ENCODE measurements around the gene ZBTB18. TPM values are rescaled to one million over a fixed set of nuclear protein-coding genes. Genes with fewer than 3 reads are reported as not detected.
"Not testable (repeated sequence)": the region's sequence is repeated elsewhere in the genome, so short reads cannot be mapped to it uniquely, and the experiment has no call there.

ZBTB18 gene
- total RNA-seq, 1 experiment from 2014 or later = 12.1 TPM

DNA sequence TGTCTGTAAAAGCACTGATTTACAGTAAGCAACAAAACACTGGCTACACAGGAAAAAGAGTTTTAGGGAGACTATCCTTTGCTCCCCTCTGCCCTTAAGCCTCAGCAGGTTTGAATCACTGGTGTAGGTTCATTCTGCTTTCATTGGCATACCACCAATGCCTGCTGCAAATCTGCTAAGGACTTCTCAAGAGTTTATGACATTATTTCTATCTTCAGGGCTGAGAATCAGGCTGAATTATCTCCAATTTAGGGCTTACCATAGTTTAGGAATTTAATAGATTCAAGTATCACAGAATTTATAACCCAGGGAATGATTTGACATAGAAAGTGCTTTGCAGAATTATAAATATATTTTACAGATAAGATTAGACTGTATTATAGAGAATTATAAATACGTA is 6.7 kb upstream of the ZBTB18 start:
- Histone ChIP-seq H2BK15ac (ENCODE audit: low read depth, low read length) (no peak overlapping the region), H3K4me1 (ENCODE audit: insufficient read depth, low read length) (peaks cover 2% of the 10 kb centered on the region; the same call in 1 of the 2 replicates), H3K14ac (ENCODE audit: insufficient read depth, low read length) (no peak overlapping the region), H3K9me3 (ENCODE audit: control insufficient read depth, low read depth, low read length) (no peaks in the 10 kb centered on the region), H3T11ph (ENCODE audit: low read length) (no peak overlapping the region), H3K56ac (ENCODE audit: insufficient read length, low read depth, low read length) (no peak overlapping the region), H2BK5ac (ENCODE audit: insufficient read length, low read length) (no peak overlapping the region), H3K4me2 (ENCODE audit: insufficient read depth, insufficient read length, low read length) (no peak overlapping the region), H3K9ac (ENCODE audit: extremely low read depth, insufficient read length, low read length) (no peak overlapping the region), H2BK20ac (ENCODE audit: low read depth, low read length, poor library complexity, severe bottlenecking) (no peak overlapping the region), H3K23ac (ENCODE audit: insufficient read length, low read depth, low read length) (no peak overlapping the region), H4K5ac (ENCODE audit: insufficient read length, low read depth, low read length) (no peak overlapping the region), H3K79me1 (ENCODE audit: insufficient read depth, low read depth, low read length, poor library complexity, severe bottlenecking) (peaks cover under 1% of the 10 kb centered on the region), H3K27ac (ENCODE audit: insufficient read length, low read depth, low read length) (no peak overlapping the region), H2BK12ac (ENCODE audit: insufficient read length, low read depth, low read length) (no peak overlapping the region), H2AK5ac (ENCODE audit: insufficient read length, low read length) (no peak overlapping the region), H3K27me3 (ENCODE audit: insufficient read depth, low read length) (no peaks in the 10 kb centered on the region), H4K8ac (replicated peaks; ENCODE audit: insufficient read length, low read depth, low read length) (no peak overlapping the region), H4K20me1 (ENCODE audit: control insufficient read depth, insufficient read depth, insufficient read length) (no peaks in the 10 kb centered on the region), H4K91ac (ENCODE audit: insufficient read length, low read depth, low read length) (no peak overlapping the region), H3K18ac (ENCODE audit: insufficient read length, low read depth, low read length) (no peak overlapping the region), H2AFZ (ENCODE audit: low read length) (no peak overlapping the region), H2BK120ac (ENCODE audit: low read depth, low read length, poor library complexity, severe bottlenecking) (no peak overlapping the region), H3K79me2 (ENCODE audit: insufficient read depth, low read length) (no peaks in the 10 kb centered on the region; the same call in 1 of the 2 replicates), H3K23me2 (ENCODE audit: insufficient read length, low read depth, low read length, poor library complexity, severe bottlenecking) (peaks cover 11% of the 10 kb centered on the region), H3K4ac (ENCODE audit: low read depth, low read length) (no peak overlapping the region)
- no peaks in the 10 kb centered on the region; a peak in 1 of 5 replicates for H3K9me3 Mint-ChIP-seq
- H3K4me3 Mint-ChIP-seq = no peak overlapping the region
- peaks cover 10% of the 10 kb centered on the region for H3K27me3 Mint-ChIP-seq (ENCODE audit: low read depth)
- peaks cover 12 to 17% of the 10 kb centered on the region in 2 experiments for H3K4me1 Mint-ChIP-seq
- H3K27ac Mint-ChIP-seq = no peak overlapping the region
- TF ChIP-seq CTCF (conservative IDR thresholded peaks at IDR 0.05) = no peak
- DNase-seq = no peak
- H3K36me3 Mint-ChIP-seq (ENCODE audit: insufficient read depth in 1 of 3, low read depth in 3 of 3) = no peaks in the 10 kb centered on the region; a peak in 1 of 7 replicates
- WGBS (ENCODE audit: extremely low coverage, insufficient read length, low lambda C conversion rate) = no CpG with 5 or more reads among the region's 1 CpG

- H2BK20ac ChIP-seq (ENCODE audit: low read depth, low read length, poor library complexity, severe bottlenecking); H3K14ac ChIP-seq (ENCODE audit: insufficient read depth, low read length); H3K9me3 Mint-ChIP-seq; H3T11ph ChIP-seq (ENCODE audit: low read length); H3K9ac ChIP-seq (ENCODE audit: extremely low read depth, insufficient read length, low read length); H2BK120ac ChIP-seq (ENCODE audit: low read depth, low read length, poor library complexity, severe bottlenecking); H3K27ac ChIP-seq (ENCODE audit: insufficient read length, low read depth, low read length); H3K79me2 ChIP-seq (ENCODE audit: insufficient read depth, low read length); H3K4me2 ChIP-seq (ENCODE audit: insufficient read depth, insufficient read length, low read length); H3K36me3 Mint-ChIP-seq (ENCODE audit: insufficient read depth in 1 of 3, low read depth in 3 of 3); H4K5ac ChIP-seq (ENCODE audit: insufficient read length, low read depth, low read length); H2BK5ac ChIP-seq (ENCODE audit: insufficient read length, low read length); H3K4ac ChIP-seq (ENCODE audit: low read depth, low read length); H2BK15ac ChIP-seq (ENCODE audit: low read depth, low read length); H3K9me3 ChIP-seq (ENCODE audit: control insufficient read depth, low read depth, low read length); H3K79me1 ChIP-seq (ENCODE audit: insufficient read depth, low read depth, low read length, poor library complexity, severe bottlenecking); H3K23ac ChIP-seq (ENCODE audit: insufficient read length, low read depth, low read length); H4K20me1 ChIP-seq (ENCODE audit: control insufficient read depth, insufficient read depth, insufficient read length); H3K27me3 ChIP-seq (ENCODE audit: insufficient read depth, low read length); H2AK5ac ChIP-seq (ENCODE audit: insufficient read length, low read length); H2AFZ ChIP-seq (ENCODE audit: low read length); H3K4me1 ChIP-seq (ENCODE audit: insufficient read depth, low read length); DNase-seq; H3K27ac Mint-ChIP-seq; H2BK12ac ChIP-seq (ENCODE audit: insufficient read length, low read depth, low read length); H3K18ac ChIP-seq (ENCODE audit: insufficient read length, low read depth, low read length); H4K91ac ChIP-seq (ENCODE audit: insufficient read length, low read depth, low read length); H4K8ac ChIP-seq (replicated peaks; ENCODE audit: insufficient read length, low read depth, low read length); H3K56ac ChIP-seq (ENCODE audit: insufficient read length, low read depth, low read length): not testable (repeated sequence)
- Mint-ChIP-seq H3K27me3 (ENCODE audit: low read depth) (peaks cover 20% of the 10 kb centered on the region), H3K4me1 (peaks cover 12 to 16% of the 10 kb centered on the region in 2 experiments), H3K4me3 (peak overlapping the region in 1 of 2 experiments; percentile 35; a peak in 1 of 5 replicates)
- peaks cover 20% of the 10 kb centered on the region for H3K23me2 ChIP-seq (ENCODE audit: insufficient read length, low read depth, low read length, poor library complexity, severe bottlenecking)
- no CpG with 5 or more reads among the region's 1 CpG for WGBS (ENCODE audit: extremely low coverage, insufficient read length, low lambda C conversion rate)
Measured at GRCh38 chr1:244046254-244046653, 4.8 kb upstream of the ZBTB18 start.

Measured in H9 (cell line).